Erythroblast (primary cell): ENCODE data around the gene TUBB2B.

Source experiments
- GATA1 ChIP-seq: IDR thresholded peaks from 2 replicates; pipeline ENCODE4 v1.6.1; 2011; ENCODE audit warnings: low read depth, mild to moderate bottlenecking, control low read depth, low read length, moderate library complexity
- POLR2A ChIP-seq: IDR thresholded peaks from 2 replicates; pipeline ENCODE4 v1.6.1; 2011; ENCODE audit warnings: mild to moderate bottlenecking, low read length

DNA sequence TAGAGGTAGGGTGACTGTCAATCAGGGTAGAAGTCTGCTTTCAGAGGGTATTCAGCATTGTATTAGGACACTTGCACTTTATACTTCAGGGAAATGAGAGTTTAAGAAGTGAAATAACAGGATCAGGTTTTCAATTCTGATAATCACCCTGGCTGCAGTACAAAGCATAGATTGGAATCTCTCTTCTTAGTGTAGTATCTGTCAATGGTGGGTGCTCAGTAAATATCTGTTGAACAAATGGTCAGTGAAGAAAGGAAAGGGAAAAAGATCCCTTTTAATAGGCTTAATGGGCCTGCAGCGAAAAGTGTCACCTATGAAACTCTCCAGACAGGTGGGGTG, 18.7 kb downstream of the TUBB2B start:
- TF ChIP-seq POLR2A (no peak), GATA1 (no peak)
